ENCODE data around the gene OPRM1.

OPRM1 gene

DNA sequence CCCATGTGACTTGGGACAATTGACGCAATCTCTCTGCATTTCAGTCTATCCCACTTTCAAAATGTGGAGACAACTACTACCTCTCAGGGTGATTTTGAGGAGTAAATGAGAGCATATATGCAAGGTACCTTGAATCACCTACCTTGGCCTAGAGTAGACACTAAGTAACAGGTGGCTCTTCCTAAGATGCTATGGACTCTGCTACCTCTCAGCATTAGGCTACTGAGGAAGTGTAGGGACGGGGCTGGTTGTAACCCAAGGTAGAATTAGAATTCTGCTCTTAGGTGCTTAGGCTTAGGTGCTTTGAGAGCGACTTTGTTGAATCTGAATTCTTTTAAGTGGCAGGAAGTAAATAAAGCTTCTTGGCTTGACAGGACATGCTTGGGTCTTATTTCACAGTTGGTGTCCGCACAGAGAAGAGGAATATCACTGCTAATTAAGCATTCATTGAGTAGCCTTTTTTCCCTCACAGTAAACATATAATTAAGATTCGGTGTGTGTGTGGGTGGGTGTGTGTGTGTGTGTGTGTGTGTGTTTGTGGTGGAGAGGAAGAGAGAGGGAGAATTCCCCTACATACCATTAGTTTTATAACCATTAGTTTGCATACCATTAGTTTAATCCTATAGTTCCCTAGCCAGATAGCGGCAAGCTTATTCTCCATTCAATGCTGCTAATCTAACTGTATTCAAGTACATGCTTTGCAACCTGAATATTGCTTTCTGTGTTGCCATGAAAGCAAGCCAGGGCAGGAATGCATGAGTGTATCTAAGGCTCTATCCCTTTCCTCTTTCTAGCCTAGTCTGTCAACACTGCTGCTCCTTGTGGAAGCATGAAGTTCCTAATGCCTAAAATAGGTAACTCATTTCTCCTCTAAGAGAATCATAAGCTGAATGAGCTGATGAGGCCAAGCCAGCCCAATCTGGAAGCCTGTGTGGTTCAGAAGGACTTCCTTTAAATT lies 205.0 kb downstream of the OPRM1 start:
- DNase-seq: no peak

DNA sequence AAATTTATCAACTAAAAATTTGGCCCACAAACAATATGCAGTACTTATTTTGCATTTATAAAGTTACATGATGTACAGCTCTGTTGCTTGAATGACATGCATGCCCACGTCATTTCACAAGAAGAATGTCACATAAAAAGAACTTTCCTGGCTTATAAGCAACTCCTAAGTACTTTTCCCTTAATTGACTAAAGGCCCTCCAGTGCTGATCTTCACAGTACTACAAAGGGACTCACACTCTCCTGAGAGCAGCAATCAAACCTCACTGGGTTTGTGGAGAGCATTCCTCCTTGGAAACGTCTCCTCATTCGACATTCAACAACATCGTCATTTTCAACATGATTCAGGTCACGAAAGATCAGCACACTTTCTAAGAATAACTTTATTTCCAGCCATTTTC lies 206.5 kb downstream of the OPRM1 start:
- DNase-seq: no peak

DNA sequence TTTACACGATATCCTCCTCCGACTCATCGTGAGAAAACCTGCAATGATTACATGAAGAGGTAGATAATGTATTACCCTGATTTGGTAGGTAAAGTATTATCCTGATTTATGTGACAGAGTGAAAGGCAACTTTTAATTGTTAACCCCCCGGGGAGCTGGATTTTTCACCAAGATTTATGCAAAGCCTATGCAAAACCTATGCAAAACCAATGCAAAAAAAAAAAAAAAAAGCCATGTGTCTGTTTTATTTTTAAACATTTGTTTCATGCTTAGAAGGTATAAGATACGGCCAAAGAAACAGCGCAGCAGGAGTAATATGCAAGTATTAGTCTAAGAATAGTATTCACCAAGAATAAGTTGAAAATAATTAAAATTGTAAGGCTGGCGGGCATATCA lies 207.7 kb downstream of the OPRM1 start:
- no peak for DNase-seq

DNA sequence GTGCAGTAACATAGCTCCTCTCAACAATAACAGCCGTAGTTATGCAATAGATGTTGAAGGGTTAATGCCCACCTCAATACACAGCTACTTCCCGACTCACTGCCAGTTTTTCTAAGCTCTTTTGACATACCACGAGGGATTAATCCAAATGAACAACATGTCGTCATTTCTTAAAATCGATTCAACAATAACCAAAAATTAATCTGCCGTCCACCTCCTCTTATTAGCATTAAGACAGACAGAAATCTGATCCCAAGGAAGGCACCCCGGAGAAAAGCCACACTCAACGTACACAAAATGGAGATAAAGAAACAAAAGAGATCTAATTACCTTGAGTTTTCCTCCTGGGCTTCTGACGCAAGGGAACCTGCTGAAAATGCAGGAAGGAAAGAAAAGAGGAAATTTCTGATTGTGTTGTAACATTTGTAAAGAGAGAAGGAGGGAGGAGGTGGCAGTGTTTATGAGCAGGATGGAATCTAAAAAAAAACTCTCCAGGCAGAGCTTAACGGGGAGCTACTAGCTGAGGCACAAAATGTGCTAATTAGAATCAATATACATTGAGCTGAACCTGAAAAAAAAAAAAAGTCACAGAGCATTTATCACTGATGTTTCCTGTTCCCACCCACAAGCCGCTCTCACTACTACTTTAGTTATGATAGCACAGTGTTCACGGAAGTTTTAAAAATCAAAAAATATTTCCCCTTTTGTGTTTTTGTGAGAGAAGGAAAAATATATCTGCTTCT lies 208.2 kb downstream of the OPRM1 start:
- DNase-seq: no peak

DNA sequence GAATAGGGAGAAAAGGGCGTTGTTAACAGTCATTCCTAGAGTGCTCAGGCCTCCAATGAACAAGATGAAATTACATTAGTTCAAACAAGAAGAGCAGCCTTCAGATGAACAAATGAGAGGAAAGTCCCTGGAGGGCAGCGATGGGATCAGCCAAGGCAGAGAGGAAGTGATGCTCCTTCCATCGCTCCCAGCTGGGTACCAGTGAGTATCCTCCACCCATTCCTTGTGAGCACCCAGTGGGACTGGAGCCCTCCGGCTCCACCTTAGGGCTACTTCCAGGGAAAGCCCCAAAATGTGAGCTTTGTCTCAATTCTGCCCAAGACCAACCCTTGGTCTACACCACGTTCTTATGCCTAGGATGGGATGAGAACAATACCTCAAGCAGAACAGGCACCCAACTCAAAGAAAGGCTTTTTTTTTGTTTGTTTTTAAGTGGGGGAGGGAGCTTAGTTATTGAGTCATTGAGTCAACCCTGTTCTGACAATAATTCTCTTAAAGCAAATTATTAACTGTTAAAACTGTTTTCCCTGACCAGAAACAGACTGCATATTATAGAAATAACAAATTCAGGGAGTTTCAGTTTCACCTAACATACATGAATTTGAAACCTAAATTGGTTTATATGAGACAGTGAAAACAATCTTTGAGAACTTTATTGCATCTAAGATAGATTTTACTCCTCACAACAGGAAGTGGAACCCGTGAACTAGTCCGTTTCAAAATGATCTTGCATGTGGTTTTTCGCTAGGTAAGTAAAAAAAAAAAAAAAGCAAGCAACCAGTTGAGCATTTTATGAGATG lies 210.7 kb downstream of the OPRM1 start:
- no peak for DNase-seq

DNA sequence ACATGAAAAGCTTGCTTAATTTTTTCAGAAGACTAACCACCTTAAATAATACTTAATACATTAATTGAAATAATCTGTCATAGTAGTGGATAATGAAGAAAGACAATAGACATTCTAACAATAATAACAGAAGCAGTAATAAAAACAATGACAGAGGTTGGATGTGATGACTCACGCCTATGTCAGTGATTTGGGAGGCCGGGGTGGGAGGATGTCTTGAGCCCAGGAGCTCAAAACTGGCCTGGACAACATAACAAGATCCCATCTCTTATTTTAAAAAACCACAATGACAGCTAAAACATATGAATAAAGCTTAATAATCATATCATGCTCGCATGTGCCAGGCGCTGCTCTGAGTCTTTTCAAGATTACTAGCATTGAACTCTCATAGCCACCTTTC lies 212.1 kb downstream of the OPRM1 start:
- DNase-seq: no peak

DNA sequence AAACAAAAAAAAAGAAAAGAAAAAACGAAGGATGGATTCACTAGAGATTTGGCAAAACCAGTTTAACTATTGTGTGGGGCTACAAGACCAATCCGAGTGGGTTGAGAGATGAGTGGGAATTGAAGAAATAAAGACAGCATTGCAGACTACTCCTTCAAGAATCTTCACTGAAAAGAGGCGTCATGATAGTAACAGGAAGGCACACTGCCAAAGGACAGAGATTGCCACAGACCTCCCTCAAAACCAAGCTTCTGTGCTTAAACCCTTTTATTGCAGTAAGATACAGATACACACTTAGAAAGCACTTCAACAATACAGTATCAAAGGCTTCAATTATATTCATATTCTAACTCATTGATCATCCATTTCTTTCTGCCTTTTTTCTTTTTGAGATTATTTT lies 213.6 kb downstream of the OPRM1 start:
- no peak for DNase-seq

DNA sequence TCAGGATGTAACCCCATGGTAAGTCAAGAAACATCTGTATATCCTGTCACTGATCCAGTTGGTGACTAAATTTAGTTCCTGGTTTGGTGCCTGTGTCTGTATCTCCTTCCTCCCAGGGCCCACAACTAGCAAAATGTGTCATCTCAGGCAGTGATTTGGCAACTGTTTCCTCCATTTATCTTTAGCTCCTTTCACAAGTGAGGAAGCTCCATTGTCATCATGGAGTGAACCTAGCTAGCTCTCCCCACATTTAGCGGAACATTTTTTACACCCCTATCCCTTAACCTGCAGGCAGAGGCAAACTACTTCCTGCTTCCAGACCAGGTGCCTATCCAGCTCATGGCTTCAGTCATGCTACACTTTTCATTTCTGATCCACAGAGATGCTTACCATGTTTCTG lies 218.0 kb downstream of the OPRM1 start:
- DNase-seq: no peak

DNA sequence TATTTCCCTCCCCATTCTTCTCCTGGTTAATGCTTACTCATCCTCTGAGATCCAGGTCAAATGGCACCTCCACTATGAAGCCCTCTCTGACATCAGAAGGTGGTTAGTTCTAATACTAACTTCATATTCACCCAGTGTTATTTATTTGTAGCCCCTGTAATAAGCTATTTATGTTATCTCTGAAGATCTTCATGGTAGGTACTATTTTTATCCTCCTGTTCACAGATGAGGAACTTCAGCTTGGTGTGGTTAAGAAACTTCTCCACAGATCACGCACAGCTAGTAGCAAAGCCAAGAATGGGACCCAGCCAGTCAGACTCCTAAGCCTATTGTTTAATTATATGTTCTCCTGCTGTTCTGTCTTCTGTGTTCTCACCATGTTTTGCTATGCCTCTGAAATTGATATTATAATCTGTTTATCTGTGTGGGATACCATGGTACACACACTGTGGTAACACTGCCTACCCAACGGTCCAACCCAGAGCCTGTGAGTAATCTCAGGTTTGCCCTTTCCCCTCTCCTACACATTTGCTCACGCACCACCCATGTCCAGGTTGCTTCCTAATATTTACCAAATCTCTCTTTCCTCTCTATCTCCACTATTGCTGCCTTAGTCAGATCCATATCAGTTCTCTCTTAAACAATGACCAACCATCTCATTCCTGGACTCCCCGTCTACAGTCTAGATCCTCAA lies 219.2 kb downstream of the OPRM1 start:
- DNase-seq: no peak

DNA sequence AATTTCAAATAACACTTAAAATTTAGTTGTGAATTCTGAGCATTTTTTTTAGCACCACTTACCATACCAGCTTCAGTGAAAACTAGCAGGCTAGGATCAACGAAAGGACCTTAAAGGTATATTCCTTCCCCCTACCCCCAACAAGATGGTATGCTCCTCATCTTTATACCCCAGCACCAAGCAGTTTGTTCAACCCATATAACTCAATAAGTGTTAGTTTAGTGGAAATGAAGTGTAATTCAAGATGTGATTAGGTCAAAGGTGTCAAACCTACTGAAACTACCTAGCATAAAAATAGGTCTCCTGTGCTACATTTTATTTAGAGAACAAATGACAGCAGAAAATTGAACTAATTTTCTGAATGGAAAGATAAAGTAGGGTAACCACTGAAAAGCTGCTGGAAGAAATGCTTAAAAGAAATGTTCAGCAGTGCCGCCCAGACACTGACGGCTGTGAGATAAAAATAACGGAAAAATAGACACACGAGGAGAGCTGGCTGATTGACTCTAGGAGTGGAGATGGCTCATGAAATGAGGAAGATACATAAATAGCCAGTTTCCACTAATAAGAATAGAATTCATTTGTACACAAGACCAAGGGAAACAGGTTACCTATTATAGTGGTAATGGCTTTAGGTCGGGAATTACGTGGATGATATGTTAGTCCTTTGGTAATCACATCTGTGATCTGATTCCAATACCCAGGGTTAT lies 222.8 kb downstream of the OPRM1 start:
- peak; percentile 33 for DNase-seq

DNA sequence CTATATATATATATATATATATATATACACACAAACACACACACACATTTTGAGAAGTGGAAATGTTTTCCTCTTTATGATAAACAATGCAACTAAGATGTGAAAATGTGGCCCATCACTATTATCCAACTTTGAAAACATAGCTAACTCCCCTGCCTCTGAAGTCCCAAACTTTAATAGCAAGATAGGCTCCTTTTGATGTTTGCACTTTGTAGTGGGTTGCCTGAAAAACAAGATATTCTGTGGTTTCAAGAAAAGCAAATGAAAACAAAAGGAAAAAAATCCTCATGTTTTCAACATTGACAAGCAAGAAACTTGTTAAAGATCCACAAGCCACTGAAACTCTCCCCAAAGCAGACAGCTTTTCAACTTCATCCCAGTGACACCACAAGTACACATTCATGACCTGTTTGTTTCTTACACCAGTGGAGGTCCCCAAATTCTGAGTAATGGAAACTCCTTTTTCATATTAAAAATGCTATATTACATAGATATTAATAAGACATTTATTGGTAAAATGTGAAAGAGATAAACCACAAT lies 227.6 kb downstream of the OPRM1 start:
- no peak for DNase-seq

DNA sequence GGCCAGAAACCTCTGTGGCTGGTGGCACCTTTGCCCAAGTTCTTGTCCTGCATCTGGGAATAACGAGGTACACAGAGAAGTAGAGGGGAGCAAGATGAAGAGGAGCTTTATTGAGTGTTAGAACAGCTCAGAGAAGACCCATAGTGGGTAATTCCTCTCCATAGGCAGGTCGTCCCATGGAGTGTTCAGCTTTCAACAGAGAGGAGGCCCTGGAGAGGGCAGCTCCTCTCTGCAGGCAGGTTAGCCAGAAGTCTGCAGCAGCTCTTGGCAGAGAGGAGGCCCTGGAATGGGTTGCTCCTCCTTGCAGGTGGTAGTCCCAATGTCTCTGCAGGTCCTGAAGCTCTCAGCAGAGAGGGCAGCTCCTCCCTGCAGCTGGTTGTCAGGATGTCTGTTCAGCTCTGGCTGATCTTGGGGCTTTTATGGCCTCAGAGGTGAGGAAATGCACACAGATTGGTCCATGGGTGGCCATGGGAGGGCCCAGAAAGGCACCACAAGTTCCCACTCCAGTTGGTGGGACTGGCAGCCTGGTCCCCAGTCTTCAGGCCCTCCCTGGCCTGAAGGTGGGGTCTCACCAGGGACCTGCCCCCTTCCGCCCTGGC lies 228.6 kb downstream of the OPRM1 start:
- DNase-seq: no peak

DNA sequence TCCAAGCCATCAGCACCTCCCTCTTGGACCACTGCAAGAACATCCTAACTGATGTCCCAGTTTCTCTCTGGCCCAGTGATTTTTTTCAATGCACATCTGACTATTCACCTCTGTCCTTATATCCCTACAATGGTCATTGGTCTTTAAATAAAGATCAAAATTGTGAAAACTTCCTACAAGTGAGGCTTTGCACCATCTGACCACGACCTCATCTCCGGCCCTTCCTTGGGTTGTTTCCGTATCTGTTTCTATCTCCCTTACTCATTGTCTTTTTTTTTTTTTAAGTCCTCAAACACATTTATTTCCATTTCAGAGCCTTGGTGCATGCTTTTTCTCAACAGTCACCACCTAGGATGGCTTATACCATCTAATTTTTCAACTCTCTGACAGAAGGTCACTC lies 229.4 kb downstream of the OPRM1 start:
- DNase-seq: no peak

DNA sequence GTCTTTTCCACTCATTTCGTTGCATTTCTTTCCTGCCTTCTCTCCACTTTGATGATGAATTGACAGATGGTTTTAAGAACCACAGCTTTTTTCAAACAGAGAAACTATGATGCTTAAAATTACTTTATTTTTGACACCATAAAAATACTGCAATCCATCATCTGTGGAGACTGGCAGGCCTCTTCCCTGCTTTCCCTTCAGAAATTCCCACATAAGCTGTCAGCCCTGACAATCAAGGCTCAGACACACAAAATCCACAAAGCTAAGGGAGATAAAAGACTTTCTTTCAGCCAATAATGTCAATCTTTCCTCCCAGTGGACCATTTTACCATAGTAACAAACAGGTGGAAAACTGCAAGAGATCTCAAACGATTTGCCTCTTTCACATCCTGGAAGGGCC lies 235.1 kb downstream of the OPRM1 start:
- DNase-seq: no peak

DNA sequence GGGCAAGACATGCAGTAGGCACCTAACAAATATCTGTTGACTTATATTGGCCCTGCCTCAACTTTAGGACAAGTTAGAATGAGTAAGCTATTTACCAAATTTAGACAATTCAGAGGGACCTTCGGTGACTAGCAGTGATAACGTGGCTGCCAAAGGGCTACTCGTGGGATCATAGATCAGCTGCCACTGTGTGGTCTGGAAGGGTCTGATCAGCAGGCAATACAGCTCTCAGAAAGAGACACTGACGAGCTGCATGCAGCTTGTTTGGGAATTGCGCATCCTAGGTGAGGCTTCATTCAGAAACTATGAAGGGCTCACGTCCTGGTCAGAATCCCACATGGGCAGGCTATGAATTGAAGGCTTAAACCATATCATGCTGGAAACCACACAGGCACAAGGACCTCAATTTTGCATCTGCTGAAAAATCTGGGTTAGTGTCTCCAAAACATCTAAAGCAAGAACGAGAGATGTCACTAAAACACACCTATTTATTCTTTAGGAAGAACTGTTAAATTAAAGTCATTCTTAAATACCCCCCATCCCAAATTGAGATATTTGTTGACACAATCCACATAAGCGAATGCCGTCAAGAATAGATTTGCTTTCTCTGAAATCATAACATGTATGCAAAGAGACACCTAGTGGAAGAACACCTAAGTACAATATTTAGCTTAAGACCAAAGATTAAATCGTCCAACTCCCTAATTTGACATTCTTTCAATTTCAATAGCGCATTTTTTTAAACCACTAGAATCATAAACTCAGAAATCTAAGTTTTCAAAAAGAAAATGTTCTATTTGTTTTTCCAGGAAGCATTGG lies 238.0 kb downstream of the OPRM1 start:
- peak; percentile 53 for DNase-seq

DNA sequence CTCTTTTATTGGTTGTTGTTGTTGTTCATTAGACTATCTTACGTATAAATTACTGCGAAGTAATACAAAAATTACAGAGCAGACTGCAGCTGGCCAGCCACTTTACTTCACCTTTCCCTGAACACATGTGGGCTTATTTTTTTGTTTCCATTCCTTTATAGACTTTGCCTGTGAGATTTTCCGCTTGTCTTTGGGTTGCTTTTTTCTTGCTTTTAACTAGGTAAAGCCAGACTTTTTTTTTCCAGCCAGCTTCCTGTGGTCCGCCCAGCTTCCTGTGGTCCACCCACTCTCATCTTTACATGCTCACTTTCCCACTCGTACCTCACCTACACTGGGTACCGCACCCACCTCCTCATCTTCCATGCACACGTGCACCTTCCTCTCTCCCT lies 238.6 kb downstream of the OPRM1 start:
- no peak for DNase-seq

DNA sequence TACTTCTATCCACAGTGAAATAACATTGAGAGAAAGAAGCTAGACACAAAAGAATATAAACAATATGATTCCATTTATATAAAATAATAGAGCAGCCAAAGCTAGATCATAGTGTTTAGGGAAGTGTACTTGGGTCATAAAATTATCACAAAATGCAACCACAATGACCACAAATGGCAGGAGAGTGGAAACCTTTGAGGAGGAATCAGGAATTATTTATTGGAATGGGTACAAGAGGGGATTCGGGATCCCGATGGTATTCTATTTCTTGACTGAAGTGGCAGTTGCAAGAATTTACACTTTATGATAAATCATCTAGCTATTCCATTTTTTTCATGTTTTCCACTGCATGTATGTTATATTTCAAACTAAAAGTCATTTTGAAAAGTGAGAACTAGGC lies 241.5 kb downstream of the OPRM1 start:
- no peak for DNase-seq

DNA sequence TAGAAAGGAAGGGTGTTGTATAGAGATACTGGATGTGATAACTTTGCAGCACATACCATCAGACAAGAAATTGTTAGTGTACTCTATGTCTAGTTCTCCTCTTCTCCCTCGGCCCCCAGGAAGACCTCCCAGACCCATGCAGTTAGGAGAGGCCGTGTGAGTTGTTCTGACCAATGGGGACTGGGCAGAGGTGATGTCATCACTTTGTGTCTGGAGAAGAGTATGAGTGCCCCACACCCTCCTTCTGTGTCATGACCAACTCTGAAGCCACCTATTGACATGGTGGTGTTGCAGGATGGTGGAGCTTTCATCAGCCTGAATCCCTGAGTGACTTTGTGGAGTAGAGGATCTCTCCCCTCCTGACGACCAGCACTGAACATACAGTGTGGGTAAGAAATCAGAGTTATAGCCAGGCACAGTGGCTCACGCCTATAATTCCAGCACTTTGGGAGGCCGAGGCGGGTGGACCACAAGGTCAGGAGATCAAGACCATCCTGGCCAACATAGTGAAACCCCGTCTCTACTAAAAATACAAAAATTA lies 245.3 kb downstream of the OPRM1 start:
- DNase-seq: no peak

DNA sequence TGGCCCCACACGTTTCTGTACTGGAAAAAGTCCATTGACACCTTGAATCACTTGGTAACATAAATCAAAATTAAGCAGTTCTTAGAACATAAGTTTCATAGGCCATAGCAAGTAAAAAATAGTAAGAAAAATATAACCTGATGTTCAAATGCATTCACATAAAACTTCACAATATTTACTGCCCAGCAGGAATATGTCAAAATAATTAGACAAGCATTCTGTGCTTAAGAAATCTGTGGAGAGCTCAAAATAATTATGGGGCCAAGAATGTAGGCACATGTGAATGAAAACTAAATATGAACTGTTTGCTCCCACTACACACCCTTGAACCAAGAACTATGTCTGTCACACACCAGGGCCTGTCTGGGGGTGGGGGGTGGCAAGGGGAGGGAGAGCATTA lies 246.8 kb downstream of the OPRM1 start:
- DNase-seq: no peak

DNA sequence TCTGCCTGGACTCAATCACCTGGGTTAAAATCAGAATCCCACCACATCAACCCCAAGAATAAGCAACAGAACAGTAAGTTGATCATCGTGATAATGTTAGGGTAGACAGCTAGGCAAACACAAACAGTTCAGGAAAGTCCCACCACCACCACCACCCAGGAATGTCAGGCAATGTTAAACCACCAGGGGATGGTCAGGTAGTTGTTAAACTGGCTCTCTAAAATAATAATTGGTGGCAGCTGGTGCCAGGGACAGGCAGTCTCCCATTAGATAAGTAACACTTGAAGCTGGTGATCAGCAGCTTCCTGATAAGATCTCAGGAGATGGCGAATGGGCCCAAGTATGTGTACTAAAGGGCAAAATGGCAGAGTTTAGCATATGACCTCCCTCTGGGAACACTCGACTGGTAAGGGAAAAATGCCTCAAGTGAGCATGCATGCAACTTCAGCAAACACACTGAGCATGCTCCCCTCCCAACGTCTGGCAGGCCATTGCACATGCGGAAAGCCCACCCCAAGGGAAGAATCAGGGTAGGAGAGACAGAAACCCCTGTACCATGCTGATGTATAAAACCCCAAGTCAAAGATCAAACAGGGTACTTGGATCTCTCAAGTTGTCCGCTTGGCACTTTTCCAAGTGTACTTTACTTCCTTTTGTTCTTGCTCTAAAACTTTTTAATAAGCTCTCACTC lies 250.9 kb downstream of the OPRM1 start:
- no peak for DNase-seq

All from hematopoietic multipotent progenitor cell treated with erythropoietin and hydrocortisone succinate and interleukin-3 and kit ligand, for 8 days (in vitro differentiated cells).